Transverse colon (tissue), 4 donors: ENCODE results near the gene PP2D1. TPM values are rescaled to one million over a fixed set of nuclear protein-coding genes. Genes with fewer than 3 reads are reported as not detected.

ENCODE experiments used
- DNase-seq: peaks from one replicate; pipeline ENCODE4 v3.0.0-alpha.2; 2019
- H3K27ac ChIP-seq, 4 donors: fragments of 200-600 bp; sonication (generic); 2 replicates each; pipeline ENCODE4 v1.5.1; 2016 to 2018; ENCODE audit warnings: inconsistent platforms in 4 of 4
- H3K27me3 ChIP-seq: fragments of 200-600 bp; sonication (generic); 2 replicates; pipeline ENCODE4 v1.5.1; 2017; ENCODE audit warnings: inconsistent platforms
- H3K36me3 ChIP-seq, 4 donors: fragments of 200-600 bp; sonication (generic); 2 replicates each; pipeline ENCODE4 v1.5.1; 2017 to 2019; ENCODE audit warnings: inconsistent platforms in 4 of 4
- H3K4me1 ChIP-seq, 4 donors: fragments of 200-600 bp; sonication (generic); 2 replicates each; pipeline ENCODE4 v1.5.1; 2017 to 2020; ENCODE audit warnings: inconsistent platforms in 4 of 4
- H3K4me3 ChIP-seq, 4 donors: fragments of 200-600 bp; sonication (generic); 1 replicate in 1 of 4; 2 replicates in 3 of 4; pipeline versions ENCODE4 v1.5.1 to v1.6.1; 2017 to 2019; ENCODE audit warnings: inconsistent platforms in 4 of 4
- H3K9me3 ChIP-seq, 2 donors: fragments of 200-600 bp; sonication (generic); 2 replicates each; pipeline ENCODE4 v1.5.1; 2017 to 2019; ENCODE audit warnings: inconsistent platforms in 2 of 2
- EP300 ChIP-seq: sonication (generic); formaldehyde crosslinking; IDR thresholded peaks from one replicate; pipeline ENCODE4 v1.6.1; 2017; ENCODE audit warnings: antibody characterized with exemption, low read depth
- POLR2A ChIP-seq: fragments of 450-650 bp; IDR thresholded peaks from one replicate; pipeline ENCODE4 v1.6.1; 2016; ENCODE audit warnings: antibody characterized with exemption, mild to moderate bottlenecking, moderate library complexity
- POLR2AphosphoS5 ChIP-seq, 3 donors: sonication (generic); formaldehyde crosslinking; IDR thresholded peaks; one replicate each; pipeline ENCODE4 v1.6.1; 2016; ENCODE audit warnings: antibody characterized with exemption in 3 of 3
- WGBS, 2 donors: methylation state at CpG; one replicate each; pipeline ENCODE4 v1.1.5; 2018; ENCODE audit warnings: low coverage in 1 of 2; 5-methylcytosine and 5-hydroxymethylcytosine counted together
- in situ Hi-C, 4 donors: fragments of 200-750 bp; cut with MboI; loops; one replicate each; pipeline versions ENCODE4 v1.15.0 to v1.15.1; 2017; ENCODE audit warnings: low sequenced_read_pairs in 3 of 4, low pct_ligation_motif_present in 1 of 4, low pct_unique_long_range_greater_than_20kb in 1 of 4
- intact Hi-C: fragments of 100-400 bp; cut with DNase I; formaldehyde crosslinking; loops from one replicate; pipeline ENCODE4 v1.15.1; 2023; ENCODE audit warnings: low total_unique reads
- total RNA-seq, 4 donors: library from RNA; depleted of rRNA; stranded (reverse); fragments of >200 nt; gene quantifications; one replicate each; pipeline ENCODE4 v1.1.0, GENCODE V29; 2016
- TF ChIP-seq, protein P1 (sequence below), 5 experiments: fragments of 200-600 bp in 3 of 5; fragments of 450-650 bp in 2 of 5; sonication (generic) in 3 of 5; IDR thresholded peaks; 1 replicate in 2 of 5; 2 replicates in 3 of 5; pipeline ENCODE4 v1.5.1; 2016 to 2017; ENCODE audit warnings: antibody characterized with exemption in 5 of 5, inconsistent platforms in 3 of 5, mild to moderate bottlenecking in 2 of 5, moderate library complexity in 1 of 5

The PP2D1 gene
- total RNA-seq, 4 donors from 2014 or later, result not detected

DNA sequence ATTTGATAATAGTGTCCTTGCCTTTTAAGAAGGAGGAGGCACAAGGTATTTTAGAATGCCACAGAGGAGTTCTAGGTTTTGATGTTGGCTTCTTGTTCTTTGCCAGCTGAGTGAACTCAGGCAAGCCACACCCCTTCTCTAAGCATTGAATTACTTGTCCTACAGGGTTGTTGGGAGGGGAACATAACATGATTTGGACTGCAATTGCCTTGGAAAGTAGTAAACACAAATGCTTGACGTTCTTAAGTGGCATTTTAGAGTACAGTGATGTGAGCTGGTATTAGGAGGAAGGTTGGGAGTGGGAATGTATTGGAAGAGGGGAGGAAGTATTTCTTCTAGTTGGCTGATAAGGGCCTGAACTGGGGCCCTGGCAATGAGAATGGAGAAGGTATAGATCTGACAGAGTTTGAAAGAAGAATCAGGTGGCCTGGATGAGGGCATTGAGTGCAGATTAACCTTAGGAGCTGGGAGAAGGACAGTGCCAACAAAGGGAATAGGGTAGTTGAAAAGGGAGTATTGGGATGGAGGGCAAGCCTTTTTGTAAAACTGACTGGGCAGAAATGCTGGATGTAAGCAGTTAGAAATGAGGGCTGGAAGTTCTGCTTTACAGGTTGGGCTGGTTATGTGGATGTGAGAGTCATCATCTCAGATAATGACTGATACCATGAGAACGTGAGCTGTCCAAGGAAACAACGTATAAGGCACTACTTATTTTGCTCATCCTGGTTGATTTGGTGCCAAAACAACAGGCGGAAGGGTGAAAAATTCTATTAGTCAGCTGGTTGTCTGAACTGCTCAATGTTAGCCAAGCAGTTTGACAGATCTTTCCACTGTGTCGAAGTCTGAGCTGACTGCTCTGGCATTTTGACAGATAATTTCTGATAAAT, 44.9 kb upstream of the PP2D1 start:
- 48 to 52% methylated on average over 4 to 5 of the region's 5 CpGs for WGBS, 2 donors
- no peak overlapping the region for H3K4me3 ChIP-seq

DNA sequence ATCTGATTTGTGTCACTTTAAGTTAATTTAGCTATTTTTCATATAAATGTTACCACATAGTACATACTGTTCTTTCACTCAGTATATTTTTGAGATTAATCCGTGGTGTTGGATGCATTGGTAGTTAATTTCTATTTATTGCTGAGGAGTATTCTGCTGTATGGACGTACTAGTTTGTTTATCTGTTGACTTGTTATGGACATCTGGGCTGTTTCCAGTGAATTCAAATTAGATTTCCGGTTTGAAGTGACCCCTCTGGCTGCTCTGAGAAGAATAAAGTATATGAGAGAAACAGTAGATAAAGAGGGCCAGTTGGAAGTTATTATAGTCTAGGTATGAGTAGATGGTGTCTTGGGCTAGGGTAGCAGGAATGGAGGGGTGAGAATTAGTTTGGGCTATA, 43.8 kb upstream of the PP2D1 start:
- Histone ChIP-seq H3K36me3 (no peaks in the 10 kb centered on the region), H3K4me3 (no peak overlapping the region), H3K27me3 (no peaks in the 10 kb centered on the region), H3K9me3 (no peaks in the 10 kb centered on the region), H3K27ac (peak overlapping the region; percentile 8 to 28 (median 8)), H3K4me1 (peaks cover 17 to 45% (median 26%) of the 10 kb centered on the region in 4 donors)
- intact Hi-C loops, result no loop called here
- WGBS, 2 donors, result 61 to 76% methylated on average over 3 of the region's 3 CpGs
- in situ Hi-C loops, result no loop called here
- no peak for DNase-seq
- TF ChIP-seq, protein P1, sequence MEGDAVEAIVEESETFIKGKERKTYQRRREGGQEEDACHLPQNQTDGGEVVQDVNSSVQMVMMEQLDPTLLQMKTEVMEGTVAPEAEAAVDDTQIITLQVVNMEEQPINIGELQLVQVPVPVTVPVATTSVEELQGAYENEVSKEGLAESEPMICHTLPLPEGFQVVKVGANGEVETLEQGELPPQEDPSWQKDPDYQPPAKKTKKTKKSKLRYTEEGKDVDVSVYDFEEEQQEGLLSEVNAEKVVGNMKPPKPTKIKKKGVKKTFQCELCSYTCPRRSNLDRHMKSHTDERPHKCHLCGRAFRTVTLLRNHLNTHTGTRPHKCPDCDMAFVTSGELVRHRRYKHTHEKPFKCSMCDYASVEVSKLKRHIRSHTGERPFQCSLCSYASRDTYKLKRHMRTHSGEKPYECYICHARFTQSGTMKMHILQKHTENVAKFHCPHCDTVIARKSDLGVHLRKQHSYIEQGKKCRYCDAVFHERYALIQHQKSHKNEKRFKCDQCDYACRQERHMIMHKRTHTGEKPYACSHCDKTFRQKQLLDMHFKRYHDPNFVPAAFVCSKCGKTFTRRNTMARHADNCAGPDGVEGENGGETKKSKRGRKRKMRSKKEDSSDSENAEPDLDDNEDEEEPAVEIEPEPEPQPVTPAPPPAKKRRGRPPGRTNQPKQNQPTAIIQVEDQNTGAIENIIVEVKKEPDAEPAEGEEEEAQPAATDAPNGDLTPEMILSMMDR (IDR thresholded peaks at IDR 0.05), result no peak
- no peak for TF ChIP-seq POLR2A
- TF ChIP-seq EP300, result no peak
- no peak for TF ChIP-seq POLR2AphosphoS5 (IDR thresholded peaks at IDR 0.05)

More for the DNA sequence above, 44.9 kb upstream of the PP2D1 start:
- Histone ChIP-seq H3K27ac (peak overlapping the region; percentile 11 to 37 (median 30)), H3K4me1 (peaks cover 17 to 51% (median 26%) of the 10 kb centered on the region in 4 donors), H3K27me3 (no peaks in the 10 kb centered on the region), H3K36me3 (no peaks in the 10 kb centered on the region), H3K9me3 (no peaks in the 10 kb centered on the region)
- intact Hi-C loops (no loop called here), in situ Hi-C loops (no loop called here)
- TF ChIP-seq POLR2AphosphoS5 (IDR thresholded peaks at IDR 0.05) (no peak), POLR2A (no peak)
- TF ChIP-seq, protein P1 (IDR thresholded peaks at IDR 0.05), result no peak
- no peak for DNase-seq

DNA sequence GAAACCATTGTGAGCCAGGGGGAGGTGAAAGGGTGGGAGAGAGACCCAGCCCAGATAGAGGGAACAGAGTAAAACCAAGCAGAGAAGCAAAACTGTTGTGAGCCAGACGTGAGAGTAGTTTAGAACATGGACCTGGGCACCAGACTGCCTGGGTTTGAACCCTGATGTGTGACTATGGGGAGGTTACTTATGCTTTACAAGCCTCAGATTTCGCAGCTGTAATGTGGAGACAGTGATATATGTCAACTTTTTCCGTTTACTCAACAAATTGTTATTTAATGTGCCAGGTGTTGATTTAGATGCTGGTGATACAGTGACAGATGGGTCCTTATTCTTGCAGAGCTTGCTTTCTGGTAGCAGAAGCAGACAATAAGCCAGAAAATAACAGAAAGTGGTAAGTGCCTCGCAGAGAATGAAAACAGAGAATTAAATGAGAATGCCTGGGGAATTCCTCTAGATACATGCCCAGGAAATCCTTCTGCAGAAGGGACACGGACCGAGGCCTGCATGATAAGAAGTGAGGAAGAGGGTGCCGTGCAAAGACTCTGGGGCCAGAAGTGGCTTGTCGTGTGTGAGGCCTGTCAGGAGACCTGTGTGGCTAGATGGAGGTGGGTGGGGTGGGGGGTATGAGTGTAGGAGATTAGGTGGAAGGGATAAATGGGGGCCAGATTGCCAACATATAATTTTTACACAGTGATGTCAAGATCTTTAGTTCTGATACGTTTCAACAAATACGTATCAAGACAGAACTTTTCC, 43.1 kb upstream of the PP2D1 start:
- WGBS, 2 donors, result 56 to 75% methylated on average over 9 to 10 of the region's 10 CpGs
- no peaks in the 10 kb centered on the region for H3K27me3 ChIP-seq
- H3K9me3 ChIP-seq, result no peaks in the 10 kb centered on the region
- H3K36me3 ChIP-seq, result no peaks in the 10 kb centered on the region
- peaks cover 17 to 39% (median 24%) of the 10 kb centered on the region in 4 donors for H3K4me1 ChIP-seq
- in situ Hi-C loops, result no loop called here
- TF ChIP-seq POLR2A, result no peak
- no peak for TF ChIP-seq EP300
- no peak for TF ChIP-seq POLR2AphosphoS5 (IDR thresholded peaks at IDR 0.05)
- TF ChIP-seq, protein P1 (IDR thresholded peaks at IDR 0.05), result no peak
- no peak for DNase-seq
- H3K4me3 ChIP-seq, result no peak overlapping the region
- H3K27ac ChIP-seq, result peak overlapping the region; percentile 8 to 28 (median 12)
- intact Hi-C loops, result no loop called here

DNA sequence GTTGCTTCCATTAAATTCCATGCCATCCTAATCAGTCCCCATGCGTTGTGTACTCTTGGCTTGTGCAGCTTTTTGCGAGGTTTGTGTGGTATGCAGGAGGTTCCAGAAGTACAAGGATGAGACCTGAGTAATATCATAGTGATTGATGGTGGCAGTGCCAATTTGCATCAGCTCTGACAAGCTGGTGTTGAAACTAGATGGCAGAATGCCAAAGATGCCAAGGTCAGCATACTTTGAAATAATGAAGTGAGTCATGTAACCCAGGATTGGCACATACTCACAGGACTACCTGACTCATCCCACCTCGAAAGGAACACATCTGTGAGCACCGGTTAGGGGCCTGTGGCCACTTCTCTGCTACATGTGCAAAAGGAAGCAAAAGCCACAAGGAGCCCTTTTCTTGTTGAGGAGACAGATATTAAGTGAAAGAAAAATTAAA, 42.5 kb upstream of the PP2D1 start:
- Histone ChIP-seq H3K4me1 (peaks cover 17 to 42% (median 24%) of the 10 kb centered on the region in 4 donors), H3K9me3 (no peaks in the 10 kb centered on the region), H3K4me3 (no peak overlapping the region), H3K27me3 (no peaks in the 10 kb centered on the region), H3K36me3 (no peaks in the 10 kb centered on the region), H3K27ac (peak overlapping the region; percentile 8 to 28 (median 12))
- in situ Hi-C loops, result no loop called here
- DNase-seq, result peak; percentile 64
- WGBS, 2 donors, result 46% methylated on average over 4 of the region's 4 CpGs; no CpG with 5 or more reads in 1 of the 2 donors
- TF ChIP-seq POLR2AphosphoS5 (IDR thresholded peaks at IDR 0.05), result peak in 2 of 3 donors; percentile 50 to 72
- TF ChIP-seq EP300, result no peak
- intact Hi-C loops, result loop anchor here (5.0 kb wide), 1 partner anchor 1883 kb away; no protein-coding TSS in a partner anchor
